ENCODE measurements around the gene ATXN1.

Gene ATXN1

GRCh38 chr6:16370943-16371342, 390.3 kb downstream of the ATXN1 start:
- no peak for DNase-seq

- no peak for DNase-seq
Observed at GRCh38 chr6:16369989-16370388, 391.3 kb downstream of the ATXN1 start.

GRCh38 chr6:16369140-16369745, 392.0 kb downstream of the ATXN1 start:
- no peak for DNase-seq

- DNase-seq, result no peak
Observed at GRCh38 chr6:16367571-16367970, 393.7 kb downstream of the ATXN1 start.

- DNase-seq, result no peak
Observed at GRCh38 chr6:16363749-16364148, 397.5 kb downstream of the ATXN1 start.

- no peak for DNase-seq
Observed at GRCh38 chr6:16362819-16363589, 398.3 kb downstream of the ATXN1 start.

GRCh38 chr6:16362296-16362695, 399.0 kb downstream of the ATXN1 start:
- no peak for DNase-seq

GRCh38 chr6:16361861-16362260, 399.4 kb downstream of the ATXN1 start:
- DNase-seq, result no peak

GRCh38 chr6:16361121-16361520, 400.1 kb downstream of the ATXN1 start:
- no peak for DNase-seq

GRCh38 chr6:16360365-16360764, 400.9 kb downstream of the ATXN1 start:
- no peak for DNase-seq

GRCh38 chr6:16359563-16359962, 401.7 kb downstream of the ATXN1 start:
- DNase-seq, result no peak

- DNase-seq, result no peak
Observed at GRCh38 chr6:16358531-16359138, 402.6 kb downstream of the ATXN1 start.

- no peak for DNase-seq
Observed at GRCh38 chr6:16355699-16356446, 405.4 kb downstream of the ATXN1 start.

- DNase-seq, result no peak
Observed at GRCh38 chr6:16355238-16355637, 406.0 kb downstream of the ATXN1 start.

GRCh38 chr6:16354692-16355091, 406.6 kb downstream of the ATXN1 start:
- no peak for DNase-seq

- no peak for DNase-seq
Observed at GRCh38 chr6:16352821-16353438, 408.3 kb downstream of the ATXN1 start.

GRCh38 chr6:16352258-16352635, 409.0 kb downstream of the ATXN1 start:
- no peak for DNase-seq

GRCh38 chr6:16349544-16349943, 411.7 kb downstream of the ATXN1 start:
- DNase-seq, result no peak

- no peak for DNase-seq
Observed at GRCh38 chr6:16346831-16347230, 414.4 kb downstream of the ATXN1 start.

- DNase-seq, result no peak
Observed at GRCh38 chr6:16345449-16346330, 415.6 kb downstream of the ATXN1 start.

GRCh38 chr6:16344756-16345155, 416.5 kb downstream of the ATXN1 start:
- no peak for DNase-seq

- DNase-seq, result no peak
Observed at GRCh38 chr6:16343593-16343992, 417.7 kb downstream of the ATXN1 start.
